Neuron (in vitro differentiated cells): ENCODE data around the gene AMBP.

Experiments used
- H2AFZ ChIP-seq: one replicate; pipeline ENCODE4 v1.6.1; 2013; ENCODE audit warnings: low read depth, mild to moderate bottlenecking, inconsistent platforms, low read length, moderate library complexity
- H3K27me3 ChIP-seq: one replicate; pipeline ENCODE4 v1.6.1; 2013; ENCODE audit warnings: low read length; ENCODE audit not compliant: insufficient read depth
- H3K36me3 ChIP-seq: one replicate; pipeline ENCODE4 v1.6.1; 2013; ENCODE audit warnings: low read length; ENCODE audit not compliant: insufficient read depth
- H3K4me1 ChIP-seq: one replicate; pipeline ENCODE4 v1.6.1; 2013; ENCODE audit warnings: low read length; ENCODE audit not compliant: insufficient read depth
- H3K4me3 ChIP-seq: 2 replicates; pipeline ENCODE4 v1.5.1; 2013; ENCODE audit warnings: mild to moderate bottlenecking, low read length, moderate library complexity
- H3K9me3 ChIP-seq: one replicate; pipeline ENCODE4 v1.6.1; 2013; ENCODE audit warnings: low read length

Gene AMBP

DNA sequence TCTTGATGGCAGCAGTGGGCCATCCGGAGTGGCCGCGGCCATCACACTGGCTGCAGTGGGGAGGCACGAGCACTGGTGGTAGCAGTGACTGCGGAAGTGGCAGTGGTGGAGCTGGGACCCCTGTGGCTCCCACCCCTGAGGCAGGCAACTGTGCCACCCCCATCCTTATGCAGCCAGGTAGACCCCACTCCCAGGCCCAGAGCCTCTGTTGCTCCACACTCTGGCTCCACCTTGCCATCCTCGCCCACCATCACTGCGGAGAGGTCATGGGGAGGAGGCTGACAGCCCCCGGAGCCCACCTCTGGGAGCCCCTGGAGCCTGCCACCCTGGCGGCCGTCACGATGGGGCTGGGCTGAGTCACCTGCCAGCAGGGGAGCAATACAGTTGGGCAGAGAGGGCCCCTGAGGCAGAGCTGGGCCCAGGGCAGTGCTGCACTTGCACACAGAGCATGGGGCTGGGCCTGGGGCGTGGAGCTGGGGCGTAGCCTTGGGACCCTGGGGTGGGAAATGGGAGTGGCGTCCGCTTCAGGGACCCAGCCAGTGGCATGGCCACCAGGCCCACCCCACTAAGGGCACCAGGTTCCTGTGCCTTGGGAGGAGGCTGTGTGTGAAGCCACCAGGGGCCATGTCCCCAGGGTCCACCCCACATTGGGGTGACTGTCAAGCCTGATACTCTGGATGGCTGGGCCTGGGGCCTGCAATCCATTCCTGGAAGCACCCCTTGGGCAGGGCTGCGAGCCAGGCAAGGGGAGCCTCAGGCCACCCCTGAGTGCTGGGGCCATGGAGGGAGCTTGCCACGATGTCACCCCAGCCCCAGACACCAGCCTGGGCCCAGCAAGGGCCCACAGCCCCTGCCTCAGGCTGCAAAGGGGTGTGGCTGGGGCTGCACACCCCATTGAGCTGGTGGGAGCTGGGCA lies 7.7 kb downstream of the AMBP start:
- Histone ChIP-seq H3K4me3 (no peak overlapping the region), H3K36me3 (no peaks in the 10 kb centered on the region), H3K27me3 (no peaks in the 10 kb centered on the region), H2AFZ (no peak overlapping the region), H3K9me3 (no peaks in the 10 kb centered on the region), H3K4me1 (no peaks in the 10 kb centered on the region)

DNA sequence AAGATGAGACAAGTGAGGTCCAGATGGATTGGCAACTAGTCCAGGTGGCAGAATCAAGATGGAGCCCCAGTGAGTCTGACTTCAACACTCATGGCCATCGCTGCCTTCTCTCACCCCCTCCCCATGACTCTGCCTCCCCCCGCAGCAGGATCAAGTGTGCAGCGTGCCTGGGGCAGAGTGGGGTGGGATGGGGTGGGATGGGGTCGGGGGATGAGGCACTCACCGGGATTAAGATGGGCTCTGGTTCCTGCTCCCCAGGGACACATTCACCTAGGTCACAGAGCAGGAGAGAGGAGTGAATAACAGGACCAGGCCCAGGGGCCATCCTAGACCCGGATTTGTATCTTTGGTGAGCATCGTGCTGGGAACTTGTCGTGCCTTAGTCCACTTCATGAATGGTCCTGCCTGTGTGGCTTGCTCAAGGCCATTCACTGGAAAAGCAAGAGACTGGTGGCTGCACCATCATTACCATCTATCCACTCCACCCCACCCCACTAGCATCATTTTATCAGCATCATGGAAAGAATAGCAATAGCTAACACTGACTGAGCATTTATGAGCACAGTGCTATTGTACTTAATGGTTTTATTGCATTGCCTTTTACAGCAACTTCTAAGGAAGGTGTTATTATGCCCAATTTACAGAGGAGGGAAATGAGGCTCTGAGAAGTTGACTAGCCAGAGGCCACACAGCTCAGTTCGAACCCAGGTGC lies 8.5 kb downstream of the AMBP start:
- Histone ChIP-seq H3K9me3 (no peaks in the 10 kb centered on the region), H3K4me1 (no peaks in the 10 kb centered on the region), H3K36me3 (no peaks in the 10 kb centered on the region), H3K27me3 (no peaks in the 10 kb centered on the region), H3K4me3 (no peak overlapping the region), H2AFZ (no peak overlapping the region)

DNA sequence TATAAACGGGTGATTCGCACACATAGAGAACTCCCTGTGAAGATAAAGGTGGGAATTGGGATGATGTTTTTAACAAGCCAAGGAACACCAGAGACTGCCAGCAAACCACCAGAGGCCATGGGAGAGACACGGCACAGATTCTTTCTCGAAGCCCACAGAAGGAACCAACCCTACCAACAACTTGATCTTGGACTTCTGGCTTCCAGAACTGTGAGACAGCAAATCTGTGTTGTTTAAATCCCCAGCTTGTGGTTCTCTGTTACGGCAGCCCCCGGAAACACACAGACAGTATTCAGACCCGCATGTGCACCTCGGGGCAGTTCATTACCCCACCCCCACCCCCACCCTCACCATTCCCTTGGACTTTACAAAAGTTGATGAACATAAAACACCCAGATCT lies 12.8 kb downstream of the AMBP start:
- H3K27me3 ChIP-seq, result no peaks in the 10 kb centered on the region
- H3K36me3 ChIP-seq, result no peaks in the 10 kb centered on the region
- H3K4me3 ChIP-seq, result no peak overlapping the region
- H3K9me3 ChIP-seq, result no peaks in the 10 kb centered on the region
- H3K4me1 ChIP-seq, result no peaks in the 10 kb centered on the region
- H2AFZ ChIP-seq, result no peak overlapping the region

DNA sequence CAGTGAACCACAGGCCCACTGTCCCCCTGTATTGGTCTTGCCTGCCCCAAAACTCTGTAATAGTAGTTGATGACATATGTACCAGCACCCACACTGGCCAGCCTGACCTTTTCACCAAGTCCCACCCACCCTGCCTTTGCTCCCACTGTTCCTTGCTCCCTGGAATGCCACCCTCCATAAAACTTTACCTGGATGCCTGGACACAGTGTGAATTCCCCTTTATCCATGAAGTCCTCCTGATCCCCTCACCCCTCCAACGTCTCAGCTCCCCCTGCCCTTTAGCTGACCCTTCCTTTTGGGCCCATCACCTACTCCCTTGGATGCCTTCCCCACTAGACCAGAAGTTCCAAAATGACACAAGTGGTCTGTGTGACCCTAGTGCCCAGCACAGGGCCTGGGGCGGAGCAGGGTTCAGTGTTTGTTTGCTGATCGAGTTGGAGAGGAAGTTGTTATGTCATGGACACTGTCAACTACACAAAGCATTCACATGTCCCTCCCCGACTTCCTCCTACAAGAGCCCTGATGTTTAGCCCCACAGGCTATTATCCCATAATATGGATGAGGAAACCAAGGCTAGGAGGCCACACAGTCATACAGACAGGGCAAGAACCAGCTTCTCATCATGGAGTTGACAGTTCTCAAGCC lies 16.1 kb downstream of the AMBP start:
- Histone ChIP-seq H3K9me3 (no peaks in the 10 kb centered on the region), H3K4me1 (no peaks in the 10 kb centered on the region), H3K27me3 (no peaks in the 10 kb centered on the region), H2AFZ (no peak overlapping the region), H3K4me3 (no peak overlapping the region), H3K36me3 (no peaks in the 10 kb centered on the region)

DNA sequence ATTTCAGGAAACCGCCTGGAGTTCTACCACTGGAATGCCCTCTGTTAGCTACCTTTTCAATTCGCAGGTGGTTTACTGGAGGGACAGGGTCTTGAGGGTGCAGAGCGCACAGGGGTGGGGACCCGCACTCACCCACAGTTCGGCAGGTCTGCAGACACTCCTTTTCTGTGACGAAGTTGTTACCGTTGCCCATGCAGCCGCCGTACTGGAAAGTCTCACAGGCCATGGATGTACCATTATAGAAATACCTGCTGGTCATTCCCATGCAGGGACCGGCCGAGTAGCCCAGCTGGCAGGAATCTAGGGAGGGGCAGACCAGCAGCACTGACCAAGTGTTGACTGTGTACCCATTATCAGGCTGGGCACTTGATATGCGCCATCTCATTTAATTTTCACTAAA lies 16.8 kb downstream of the AMBP start:
- H3K27me3 ChIP-seq, result no peaks in the 10 kb centered on the region
- no peaks in the 10 kb centered on the region for H3K4me1 ChIP-seq
- no peaks in the 10 kb centered on the region for H3K9me3 ChIP-seq
- H2AFZ ChIP-seq, result no peak overlapping the region
- H3K36me3 ChIP-seq, result peaks cover 2% of the 10 kb centered on the region
- H3K4me3 ChIP-seq, result no peak overlapping the region

DNA sequence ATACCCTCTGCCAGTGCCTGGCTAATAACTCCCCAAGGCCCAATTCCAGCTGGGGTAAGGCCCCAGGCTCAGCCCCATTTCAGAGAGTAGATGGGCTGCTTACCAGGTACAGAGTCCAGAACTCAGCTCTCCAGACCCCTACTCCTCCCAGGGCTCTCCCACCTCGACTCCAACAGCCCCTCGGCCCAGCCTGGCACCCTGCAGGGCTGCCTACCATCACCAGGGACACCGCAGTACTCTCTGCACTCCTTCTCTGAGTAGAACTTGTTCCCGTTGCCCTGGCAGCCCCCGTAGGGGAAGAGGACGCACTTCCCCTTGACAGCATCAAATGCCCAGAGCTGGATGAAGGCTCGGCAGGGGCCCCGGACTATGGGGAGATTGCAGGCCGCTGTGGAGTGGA lies 17.4 kb downstream of the AMBP start:
- Histone ChIP-seq H3K27me3 (no peaks in the 10 kb centered on the region), H2AFZ (no peak overlapping the region), H3K36me3 (peaks cover 2% of the 10 kb centered on the region), H3K4me3 (no peak overlapping the region), H3K9me3 (no peaks in the 10 kb centered on the region), H3K4me1 (no peaks in the 10 kb centered on the region)

DNA sequence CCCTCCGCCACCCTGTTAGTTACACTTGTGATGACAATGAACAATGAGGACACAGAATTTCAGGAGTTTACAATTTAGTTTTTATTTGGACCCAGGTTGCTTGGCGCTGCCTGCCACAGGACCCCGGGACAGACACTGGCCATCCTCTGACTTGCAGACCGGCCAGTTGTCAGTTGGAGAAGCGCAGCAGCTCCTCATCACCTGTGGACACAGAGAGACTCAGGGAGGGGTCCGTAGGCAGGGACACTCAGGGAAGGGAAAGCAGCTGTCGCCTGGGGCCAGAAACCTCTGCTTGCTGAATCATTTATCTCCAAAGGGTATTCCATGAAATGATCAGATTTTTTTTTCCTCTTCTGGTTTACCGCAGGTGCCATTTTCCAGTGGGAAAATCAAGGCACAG lies 18.0 kb downstream of the AMBP start:
- H3K4me1 ChIP-seq, result no peaks in the 10 kb centered on the region
- no peaks in the 10 kb centered on the region for H3K9me3 ChIP-seq

DNA sequence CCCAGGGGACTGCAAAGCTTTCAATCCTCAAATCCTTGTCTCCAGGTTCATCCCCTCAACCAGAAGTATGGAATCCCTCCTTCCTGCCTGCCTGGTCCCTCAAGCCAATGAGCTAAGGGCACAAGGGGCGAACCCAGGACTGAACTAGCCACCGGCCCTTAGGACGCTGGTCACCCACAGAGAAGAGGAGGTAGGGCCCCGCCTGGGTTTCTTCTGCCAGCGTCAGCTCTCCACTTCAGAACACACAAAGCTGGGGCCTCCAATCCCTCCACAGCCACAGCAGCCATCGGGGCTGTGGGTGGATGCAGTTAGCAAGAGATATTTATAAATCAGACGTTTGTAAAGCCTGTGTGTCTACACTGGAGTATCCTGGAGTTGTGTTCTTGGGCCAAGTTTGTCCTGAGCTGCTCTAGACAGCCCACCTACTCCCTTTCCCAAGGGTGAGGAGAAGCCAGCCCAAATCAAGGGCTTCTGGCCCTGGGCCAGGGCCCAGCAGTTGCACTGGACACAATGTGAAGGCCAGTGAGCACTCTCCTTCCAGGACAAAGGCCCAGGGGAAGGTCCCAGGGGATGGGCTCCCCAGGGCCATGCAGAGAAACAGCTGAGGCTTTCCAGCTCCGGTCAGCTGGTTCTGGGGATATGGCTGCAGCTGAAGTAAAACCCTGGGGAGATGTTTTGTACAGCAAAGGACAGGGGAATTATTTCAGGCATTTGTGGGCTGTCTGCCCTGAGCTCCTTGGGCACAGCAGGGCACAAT lies 18.9 kb downstream of the AMBP start:
- Histone ChIP-seq H3K36me3 (peaks cover 2% of the 10 kb centered on the region), H3K4me3 (no peak overlapping the region), H3K4me1 (peaks cover 4% of the 10 kb centered on the region), H2AFZ (no peak overlapping the region), H3K9me3 (no peaks in the 10 kb centered on the region), H3K27me3 (no peaks in the 10 kb centered on the region)

More for the DNA sequence above, 18.0 kb downstream of the AMBP start:
- Histone ChIP-seq H3K4me3 (no peak overlapping the region), H3K36me3 (peaks cover 2% of the 10 kb centered on the region), H2AFZ (no peak overlapping the region), H3K27me3 (no peaks in the 10 kb centered on the region)

DNA sequence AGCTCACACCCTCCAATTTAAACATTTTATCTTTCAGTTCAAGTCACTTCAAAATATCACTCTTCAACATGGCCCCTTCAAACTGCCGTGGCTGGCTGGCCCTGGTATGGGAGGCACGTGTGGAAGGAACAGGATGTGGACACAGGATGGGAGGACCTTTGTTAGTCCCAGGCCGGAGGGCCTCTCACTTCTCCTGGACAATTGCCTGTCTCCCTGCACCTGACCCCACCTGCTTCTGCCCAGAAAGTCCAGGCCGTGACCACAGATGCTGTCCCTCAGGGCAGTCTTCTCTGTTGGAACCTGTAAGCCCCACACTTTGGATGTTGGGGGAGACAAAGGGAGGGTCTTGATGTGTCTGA lies 19.4 kb downstream of the AMBP start:
- no peaks in the 10 kb centered on the region for H3K27me3 ChIP-seq
- peaks cover 7% of the 10 kb centered on the region for H3K36me3 ChIP-seq
- H3K4me3 ChIP-seq, result no peak overlapping the region
- H3K4me1 ChIP-seq, result peaks cover 8% of the 10 kb centered on the region
- peaks cover 1% of the 10 kb centered on the region for H3K9me3 ChIP-seq
- no peak overlapping the region for H2AFZ ChIP-seq

DNA sequence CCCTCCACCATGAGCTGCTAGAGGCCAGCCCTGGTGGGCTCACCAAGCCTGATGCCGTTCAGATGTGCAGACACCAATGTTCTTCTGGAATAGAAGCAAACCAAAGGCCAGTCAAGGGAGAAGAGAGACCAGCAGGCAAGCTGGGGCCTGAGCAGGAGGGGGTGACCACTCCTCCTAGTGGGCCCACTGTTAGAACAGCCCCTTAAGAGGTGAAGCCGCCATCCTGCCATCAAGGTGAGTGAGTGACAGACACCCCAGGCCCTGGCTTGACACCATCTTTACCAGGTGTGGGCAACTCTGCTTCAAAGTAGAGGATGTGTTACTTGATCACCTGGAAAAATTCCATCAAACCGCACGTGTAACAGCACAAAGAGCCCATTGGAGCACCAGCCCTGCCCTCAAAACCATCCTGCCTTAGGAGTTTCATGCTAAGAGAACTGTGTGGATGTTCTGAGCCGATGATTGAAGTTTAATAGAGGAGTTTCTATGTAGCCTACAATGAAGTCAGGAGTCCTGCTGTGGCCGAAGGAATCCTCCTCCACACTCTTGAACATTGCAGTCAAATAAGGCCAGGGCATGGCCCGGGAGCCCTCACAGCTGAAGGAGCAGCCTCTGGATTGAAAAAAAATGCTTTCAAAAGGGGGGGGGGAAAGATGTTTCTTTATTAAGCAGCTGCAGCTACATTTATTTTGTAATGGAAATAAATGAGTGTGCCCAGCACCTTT lies 20.8 kb downstream of the AMBP start:
- peaks cover 18% of the 10 kb centered on the region for H3K36me3 ChIP-seq
- H3K4me1 ChIP-seq, result peaks cover 8% of the 10 kb centered on the region
- H2AFZ ChIP-seq, result no peak overlapping the region
- H3K9me3 ChIP-seq, result peaks cover 3% of the 10 kb centered on the region
- H3K4me3 ChIP-seq, result no peak overlapping the region
- no peaks in the 10 kb centered on the region for H3K27me3 ChIP-seq

DNA sequence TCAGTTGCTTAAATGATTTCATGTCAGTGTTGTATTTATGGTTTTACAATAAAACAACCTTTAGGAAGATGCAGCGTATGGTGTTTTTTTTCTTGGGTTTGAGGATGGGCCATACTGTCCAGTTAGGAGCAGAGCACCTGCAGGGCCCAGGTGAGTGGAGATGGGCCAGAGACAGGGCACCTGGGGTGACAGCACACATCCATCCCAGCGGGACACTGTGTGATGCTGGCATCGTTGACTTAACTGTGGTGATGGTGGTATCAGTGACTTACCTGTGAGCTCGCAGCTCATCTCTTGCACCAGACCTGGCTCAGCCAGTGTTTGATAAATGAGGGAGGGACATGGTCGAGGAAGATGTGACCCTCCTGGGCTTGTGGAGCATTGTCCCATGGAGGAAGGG lies 21.6 kb downstream of the AMBP start:
- H3K36me3 ChIP-seq, result peaks cover 26% of the 10 kb centered on the region
- no peak overlapping the region for H2AFZ ChIP-seq
- no peak overlapping the region for H3K4me3 ChIP-seq
- H3K4me1 ChIP-seq, result peaks cover 8% of the 10 kb centered on the region
- H3K9me3 ChIP-seq, result peaks cover 3% of the 10 kb centered on the region
- no peaks in the 10 kb centered on the region for H3K27me3 ChIP-seq

DNA sequence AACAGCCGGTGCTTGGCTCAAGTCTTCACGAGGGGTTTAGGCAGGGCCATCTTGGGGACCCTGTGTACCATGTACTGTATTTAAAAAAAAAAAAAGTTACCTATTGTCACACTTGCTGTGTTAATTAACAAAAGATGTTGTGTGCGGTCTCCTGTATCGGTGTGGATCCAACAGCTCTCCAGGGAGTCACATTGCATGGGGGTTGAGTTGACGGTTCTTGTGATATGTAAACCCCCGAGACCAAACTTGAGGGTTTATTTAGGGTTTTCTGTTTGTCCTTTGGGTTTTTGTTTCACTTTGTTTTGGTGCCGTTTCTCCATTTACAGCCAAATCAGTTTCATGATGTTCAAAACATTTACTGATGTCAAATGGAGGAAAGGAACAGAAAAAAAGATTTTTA lies 22.2 kb downstream of the AMBP start:
- Histone ChIP-seq H3K9me3 (peaks cover 3% of the 10 kb centered on the region), H2AFZ (no peak overlapping the region), H3K4me1 (peaks cover 8% of the 10 kb centered on the region), H3K4me3 (no peak overlapping the region), H3K27me3 (no peaks in the 10 kb centered on the region), H3K36me3 (peaks cover 32% of the 10 kb centered on the region)
